NB4 (cell line): ENCODE data around the gene FOXP1.

Experiments
- CTCF ChIP-seq: IDR thresholded peaks from one replicate; pipeline ENCODE4 v1.5.1; 2012; ENCODE audit warnings: low read depth, low read length
- POLR2A ChIP-seq: IDR thresholded peaks from 2 replicates; pipeline ENCODE4 v1.6.1; 2011; ENCODE audit warnings: mild to moderate bottlenecking; ENCODE audit not compliant: insufficient read length; ENCODE audit errors: extremely low read depth
- TF ChIP-seq, protein P1 (sequence below): IDR thresholded peaks from 2 replicates; pipeline ENCODE4 v1.6.1; 2011; ENCODE audit warnings: low read depth, low read length

GRCh38 chr3:71565976-71566375 lies 17.6 kb downstream of the FOXP1 start:
- no peak for TF ChIP-seq CTCF
- TF ChIP-seq POLR2A = no peak
- TF ChIP-seq, protein P1, sequence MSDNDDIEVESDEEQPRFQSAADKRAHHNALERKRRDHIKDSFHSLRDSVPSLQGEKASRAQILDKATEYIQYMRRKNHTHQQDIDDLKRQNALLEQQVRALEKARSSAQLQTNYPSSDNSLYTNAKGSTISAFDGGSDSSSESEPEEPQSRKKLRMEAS = no peak
